ENCODE results near the gene FZR1.

FZR1 gene

DNA sequence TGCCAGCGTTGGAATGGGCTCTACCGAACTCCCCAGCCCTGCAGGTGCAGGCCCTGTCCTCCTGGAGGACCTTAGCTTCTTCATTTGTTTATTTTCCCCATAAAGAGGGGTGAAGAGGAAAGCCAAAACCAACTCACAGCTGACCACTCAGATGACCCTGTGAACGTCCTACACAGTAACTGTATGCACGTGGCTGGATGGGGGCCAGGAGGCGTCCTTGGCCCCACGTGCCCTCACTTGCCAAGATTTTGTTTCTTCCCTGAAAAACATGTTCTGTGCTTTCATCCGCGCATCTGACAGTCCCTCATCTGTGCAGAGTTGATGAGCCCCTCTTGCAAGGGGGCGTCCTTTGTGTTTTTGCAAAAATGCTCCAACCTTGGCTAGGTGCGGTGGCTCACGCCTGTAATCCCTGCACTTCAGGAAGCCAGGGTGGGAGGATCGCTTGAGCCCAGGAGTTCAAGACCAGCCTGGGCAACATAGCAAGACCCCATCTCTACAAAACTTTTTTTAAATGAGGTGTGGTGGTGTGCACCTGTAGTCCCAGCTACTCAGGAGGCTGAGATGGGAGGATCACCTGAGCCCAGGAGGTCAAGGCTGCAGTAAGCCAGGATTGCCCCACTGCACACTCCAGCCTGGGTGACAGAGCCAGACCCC lies 27.6 kb downstream of the FZR1 start:
- Mint-ChIP-seq H3K36me3 (ENCODE audit: low read depth) (peaks cover 13% of the 10 kb centered on the region), H3K27me3 (ENCODE audit: low read depth, poor library complexity) (no peaks in the 10 kb centered on the region), H3K27ac (no peak overlapping the region)

DNA sequence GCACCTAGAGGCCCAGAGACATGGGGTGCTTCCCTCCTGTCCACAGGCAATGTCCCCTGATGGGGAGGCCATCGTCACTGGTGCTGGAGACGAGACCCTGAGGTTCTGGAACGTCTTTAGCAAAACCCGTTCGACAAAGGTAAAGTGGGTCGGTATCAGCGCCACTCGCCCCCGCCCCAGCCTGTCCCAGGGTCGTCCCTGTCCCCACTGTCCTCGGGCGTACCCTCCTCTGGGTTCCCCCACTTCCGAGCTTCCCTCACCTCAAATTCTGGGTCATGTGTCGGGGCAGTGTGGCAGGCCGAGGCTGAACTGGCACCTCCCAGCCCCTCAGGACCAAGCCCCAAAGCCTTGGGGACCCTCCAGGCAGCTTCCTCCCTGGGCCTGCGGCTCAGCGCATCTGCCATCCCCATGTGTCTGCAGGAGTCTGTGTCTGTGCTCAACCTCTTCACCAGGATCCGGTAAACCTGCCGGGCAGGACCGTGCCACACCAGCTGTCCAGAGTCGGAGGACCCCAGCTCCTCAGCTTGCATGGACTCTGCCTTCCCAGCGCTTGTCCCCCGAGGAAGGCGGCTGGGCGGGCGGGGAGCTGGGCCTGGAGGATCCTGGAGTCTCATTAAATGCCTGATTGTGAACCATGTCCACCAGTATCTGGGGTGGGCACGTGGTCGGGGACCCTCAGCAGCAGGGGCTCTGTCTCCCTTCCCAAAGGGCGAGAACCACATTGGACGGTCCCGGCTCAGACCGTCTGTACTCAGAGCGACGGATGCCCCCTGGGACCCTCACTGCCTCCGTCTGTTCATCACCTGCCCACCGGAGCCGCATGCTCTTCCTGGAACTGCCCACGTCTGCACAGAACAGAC lies 28.5 kb downstream of the FZR1 start:
- no peak for DNase-seq
- Mint-ChIP-seq H3K27me3 (ENCODE audit: low read depth, poor library complexity) (no peaks in the 10 kb centered on the region), H3K36me3 (ENCODE audit: low read depth) (peaks cover 16% of the 10 kb centered on the region), H3K9me3 (no peaks in the 10 kb centered on the region), H3K4me3 (no peak overlapping the region), H3K27ac (no peak overlapping the region), H3K4me1 (peaks cover 5% of the 10 kb centered on the region)
- TF ChIP-seq, protein P1, sequence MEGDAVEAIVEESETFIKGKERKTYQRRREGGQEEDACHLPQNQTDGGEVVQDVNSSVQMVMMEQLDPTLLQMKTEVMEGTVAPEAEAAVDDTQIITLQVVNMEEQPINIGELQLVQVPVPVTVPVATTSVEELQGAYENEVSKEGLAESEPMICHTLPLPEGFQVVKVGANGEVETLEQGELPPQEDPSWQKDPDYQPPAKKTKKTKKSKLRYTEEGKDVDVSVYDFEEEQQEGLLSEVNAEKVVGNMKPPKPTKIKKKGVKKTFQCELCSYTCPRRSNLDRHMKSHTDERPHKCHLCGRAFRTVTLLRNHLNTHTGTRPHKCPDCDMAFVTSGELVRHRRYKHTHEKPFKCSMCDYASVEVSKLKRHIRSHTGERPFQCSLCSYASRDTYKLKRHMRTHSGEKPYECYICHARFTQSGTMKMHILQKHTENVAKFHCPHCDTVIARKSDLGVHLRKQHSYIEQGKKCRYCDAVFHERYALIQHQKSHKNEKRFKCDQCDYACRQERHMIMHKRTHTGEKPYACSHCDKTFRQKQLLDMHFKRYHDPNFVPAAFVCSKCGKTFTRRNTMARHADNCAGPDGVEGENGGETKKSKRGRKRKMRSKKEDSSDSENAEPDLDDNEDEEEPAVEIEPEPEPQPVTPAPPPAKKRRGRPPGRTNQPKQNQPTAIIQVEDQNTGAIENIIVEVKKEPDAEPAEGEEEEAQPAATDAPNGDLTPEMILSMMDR (IDR thresholded peaks at IDR 0.05): no peak

More for the DNA sequence above, 27.6 kb downstream of the FZR1 start:
- Mint-ChIP-seq H3K4me3 (no peak overlapping the region), H3K4me1 (no peaks in the 10 kb centered on the region), H3K9me3 (no peaks in the 10 kb centered on the region)
- TF ChIP-seq, protein P1 (IDR thresholded peaks at IDR 0.05): no peak
- no peak for DNase-seq

DNA sequence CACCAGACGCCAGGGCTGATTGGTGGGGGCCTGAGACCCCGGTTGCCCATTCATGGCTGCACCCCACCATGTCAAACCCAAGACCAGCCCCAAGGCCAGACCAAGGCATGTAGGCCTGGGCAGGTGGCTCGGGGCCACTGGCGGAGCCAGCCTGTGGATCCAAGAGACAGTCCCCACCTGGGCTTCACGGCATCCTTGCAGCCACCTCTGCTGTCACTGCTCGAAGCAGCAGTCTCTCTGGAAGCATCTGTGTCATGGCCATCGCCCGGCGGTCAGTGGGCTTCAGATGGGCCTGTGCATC lies 29.1 kb downstream of the FZR1 start:
- no peak overlapping the region for H3K27ac Mint-ChIP-seq

DNA sequence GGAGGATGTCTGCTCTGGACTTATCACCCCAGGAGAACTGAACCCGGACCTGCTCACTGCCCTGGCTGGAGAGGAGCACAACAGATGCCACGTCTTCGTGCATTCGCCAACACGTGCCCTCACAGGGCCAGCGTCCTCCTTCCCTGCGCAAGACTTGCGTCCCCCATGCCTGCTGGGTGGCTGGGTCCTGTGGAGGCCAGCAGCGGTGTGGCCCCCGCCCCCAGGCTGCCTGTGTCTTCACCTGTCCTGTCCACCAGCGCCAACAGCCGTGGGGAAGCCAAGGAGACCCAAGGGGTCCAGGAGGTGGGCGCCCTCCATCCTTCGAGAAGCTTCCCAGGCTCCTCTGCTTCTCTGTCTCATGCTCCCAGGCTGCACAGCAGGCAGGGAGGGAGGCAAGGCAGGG lies 29.5 kb downstream of the FZR1 start:
- Mint-ChIP-seq H3K4me1 (peaks cover 6% of the 10 kb centered on the region), H3K27me3 (ENCODE audit: low read depth, poor library complexity) (no peaks in the 10 kb centered on the region), H3K9me3 (no peaks in the 10 kb centered on the region), H3K4me3 (no peak overlapping the region), H3K36me3 (ENCODE audit: low read depth) (peaks cover 19% of the 10 kb centered on the region), H3K27ac (no peak overlapping the region)
- DNase-seq: no peak
- TF ChIP-seq, protein P1 (IDR thresholded peaks at IDR 0.05): no peak

More for the DNA sequence above, 29.1 kb downstream of the FZR1 start:
- Mint-ChIP-seq H3K4me1 (peaks cover 6% of the 10 kb centered on the region), H3K36me3 (ENCODE audit: low read depth) (peaks cover 19% of the 10 kb centered on the region), H3K4me3 (no peak overlapping the region), H3K9me3 (no peaks in the 10 kb centered on the region), H3K27me3 (ENCODE audit: low read depth, poor library complexity) (no peaks in the 10 kb centered on the region)
- TF ChIP-seq, protein P1 (IDR thresholded peaks at IDR 0.05): no peak
- no peak for DNase-seq

DNA sequence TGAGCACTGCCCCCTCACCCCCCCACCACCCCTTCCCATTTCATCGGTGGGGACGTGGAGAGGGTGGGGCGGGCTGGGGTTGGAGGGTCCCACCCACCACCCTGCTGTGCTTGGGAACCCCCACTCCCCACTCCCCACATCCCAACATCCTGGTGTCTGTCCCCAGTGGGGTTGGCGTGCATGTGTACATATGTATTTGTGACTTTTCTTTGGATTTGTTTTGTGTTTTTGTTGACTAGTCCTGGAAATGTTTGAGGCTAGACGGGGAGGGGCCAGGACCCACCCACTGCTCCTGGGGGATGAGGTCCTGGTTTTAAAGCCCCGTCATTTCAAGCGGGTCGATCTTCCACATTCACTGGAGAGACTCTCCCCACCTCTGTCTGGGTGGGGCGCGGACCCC lies 29.9 kb downstream of the FZR1 start:
- Mint-ChIP-seq H3K4me3 (no peak overlapping the region), H3K36me3 (ENCODE audit: low read depth) (peaks cover 19% of the 10 kb centered on the region), H3K27ac (no peak overlapping the region)

More for the DNA sequence above, 29.9 kb downstream of the FZR1 start:
- TF ChIP-seq, protein P1 (IDR thresholded peaks at IDR 0.05): no peak
- DNase-seq: no peak
- Mint-ChIP-seq H3K4me1 (peaks cover 6% of the 10 kb centered on the region), H3K9me3 (no peaks in the 10 kb centered on the region), H3K27me3 (ENCODE audit: low read depth, poor library complexity) (no peaks in the 10 kb centered on the region)

Measured in nephron progenitor cell (in vitro differentiated cells).